ENCODE measurements around the gene TRPC4. TPM values are rescaled to one million over a fixed set of nuclear protein-coding genes. Genes with fewer than 3 reads are reported as not detected.

Gene TRPC4
- not detected for total RNA-seq

- intact Hi-C loops (cut with micrococcal nuclease) = no loop called here
- CTCF ChIA-PET = no interaction called here
- POLR2A ChIA-PET = no interaction called here
- peaks cover 3% of the 10 kb centered on the region for H3K4me1 Mint-ChIP-seq (ENCODE audit: low read depth)
- peaks cover 24% of the 10 kb centered on the region for H3K27me3 Mint-ChIP-seq
- H3K9me3 Mint-ChIP-seq = no peaks in the 10 kb centered on the region
- H3K4me3 Mint-ChIP-seq = no peak within 1 kb of the TSS
- H3K27ac Mint-ChIP-seq = no peak within 1 kb of the TSS
- H3K36me3 Mint-ChIP-seq = no peaks in the 10 kb centered on the region
- DNase-seq = no peak
Observed at GRCh38 chr13:37869756-37870488, at the start of gene TRPC4. Gene TRPC4, minus strand, starts transcription at chr13:37869772. Its CDS starts 86,439 bp downstream, at chr13:37783333.

GRCh38 chr13:37918751-37919150, 49.2 kb upstream of the TRPC4 start:
- POLR2A ChIA-PET = no interaction called here
- H3K4me3 Mint-ChIP-seq = no peak overlapping the region
- no peak overlapping the region for H3K27ac Mint-ChIP-seq
- CTCF ChIA-PET = no interaction called here
- no peaks in the 10 kb centered on the region for H3K36me3 Mint-ChIP-seq
- no peaks in the 10 kb centered on the region for H3K9me3 Mint-ChIP-seq
- H3K27me3 Mint-ChIP-seq = no peaks in the 10 kb centered on the region
- no peak for DNase-seq
- no peaks in the 10 kb centered on the region for H3K4me1 Mint-ChIP-seq (ENCODE audit: low read depth)
- intact Hi-C loops (cut with micrococcal nuclease) = no loop called here

- Mint-ChIP-seq H3K4me3 (no peak overlapping the region), H3K4me1 (ENCODE audit: low read depth) (no peaks in the 10 kb centered on the region), H3K9me3 (no peaks in the 10 kb centered on the region), H3K27ac (no peak overlapping the region), H3K27me3 (no peaks in the 10 kb centered on the region), H3K36me3 (no peaks in the 10 kb centered on the region)
- intact Hi-C loops (cut with micrococcal nuclease) = no loop called here
- CTCF ChIA-PET = interaction anchor here (1.1 kb wide), 1 partner anchor 22 kb away, joined by 3 read pairs; no protein-coding TSS in a partner anchor
- POLR2A ChIA-PET = no interaction called here
- DNase-seq = no peak
Observed at GRCh38 chr13:37918116-37918714, 48.6 kb upstream of the TRPC4 start.

- DNase-seq = no peak
- H3K27ac Mint-ChIP-seq = no peak overlapping the region
- H3K27me3 Mint-ChIP-seq = no peaks in the 10 kb centered on the region
- no peaks in the 10 kb centered on the region for H3K4me1 Mint-ChIP-seq (ENCODE audit: low read depth)
- intact Hi-C loops (cut with micrococcal nuclease) = no loop called here
- no peak overlapping the region for H3K4me3 Mint-ChIP-seq
- CTCF ChIA-PET = no interaction called here
- peaks cover 2% of the 10 kb centered on the region for H3K9me3 Mint-ChIP-seq
- no peaks in the 10 kb centered on the region for H3K36me3 Mint-ChIP-seq
- POLR2A ChIA-PET = interaction anchor here (0.9 kb wide), 1 partner anchor 12 kb away, joined by 3 read pairs; no protein-coding TSS in a partner anchor
Observed at GRCh38 chr13:37914781-37915391, 45.3 kb upstream of the TRPC4 start.

GRCh38 chr13:37910790-37911189, 41.2 kb upstream of the TRPC4 start:
- Mint-ChIP-seq H3K4me1 (ENCODE audit: low read depth) (no peaks in the 10 kb centered on the region), H3K4me3 (no peak overlapping the region), H3K27ac (no peak overlapping the region), H3K9me3 (peaks cover 2% of the 10 kb centered on the region), H3K27me3 (no peaks in the 10 kb centered on the region), H3K36me3 (no peaks in the 10 kb centered on the region)
- DNase-seq = no peak
- ChIA-PET CTCF (no interaction called here), POLR2A (no interaction called here)
- intact Hi-C loops (cut with micrococcal nuclease) = no loop called here

GRCh38 chr13:37906880-37907279, 37.3 kb upstream of the TRPC4 start:
- Mint-ChIP-seq H3K36me3 (no peaks in the 10 kb centered on the region), H3K27ac (no peak overlapping the region), H3K4me1 (ENCODE audit: low read depth) (no peaks in the 10 kb centered on the region), H3K9me3 (peaks cover 7% of the 10 kb centered on the region), H3K4me3 (no peak overlapping the region), H3K27me3 (no peaks in the 10 kb centered on the region)
- intact Hi-C loops (cut with micrococcal nuclease) = no loop called here
- no peak for DNase-seq
- CTCF ChIA-PET = no interaction called here
- POLR2A ChIA-PET = no interaction called here

GRCh38 chr13:37905736-37906135, 36.2 kb upstream of the TRPC4 start:
- POLR2A ChIA-PET = no interaction called here
- intact Hi-C loops (cut with micrococcal nuclease) = no loop called here
- H3K4me3 Mint-ChIP-seq = no peak overlapping the region
- CTCF ChIA-PET = no interaction called here
- H3K4me1 Mint-ChIP-seq (ENCODE audit: low read depth) = no peaks in the 10 kb centered on the region
- peaks cover 11% of the 10 kb centered on the region for H3K9me3 Mint-ChIP-seq
- no peaks in the 10 kb centered on the region for H3K36me3 Mint-ChIP-seq
- H3K27ac Mint-ChIP-seq = no peak overlapping the region
- DNase-seq = no peak
- H3K27me3 Mint-ChIP-seq = no peaks in the 10 kb centered on the region

- peaks cover 11% of the 10 kb centered on the region for H3K9me3 Mint-ChIP-seq
- POLR2A ChIA-PET = no interaction called here
- intact Hi-C loops (cut with micrococcal nuclease) = no loop called here
- no peak for DNase-seq
- no peaks in the 10 kb centered on the region for H3K36me3 Mint-ChIP-seq
- H3K4me3 Mint-ChIP-seq = no peak overlapping the region
- H3K27ac Mint-ChIP-seq = no peak overlapping the region
- CTCF ChIA-PET = no interaction called here
- no peaks in the 10 kb centered on the region for H3K27me3 Mint-ChIP-seq
- no peaks in the 10 kb centered on the region for H3K4me1 Mint-ChIP-seq (ENCODE audit: low read depth)
Observed at GRCh38 chr13:37899753-37900152, 30.2 kb upstream of the TRPC4 start.

- POLR2A ChIA-PET = no interaction called here
- H3K27me3 Mint-ChIP-seq = no peaks in the 10 kb centered on the region
- DNase-seq = no peak
- CTCF ChIA-PET = no interaction called here
- no peaks in the 10 kb centered on the region for H3K36me3 Mint-ChIP-seq
- H3K9me3 Mint-ChIP-seq = no peaks in the 10 kb centered on the region
- H3K4me1 Mint-ChIP-seq (ENCODE audit: low read depth) = no peaks in the 10 kb centered on the region
- intact Hi-C loops (cut with micrococcal nuclease) = no loop called here
- H3K27ac Mint-ChIP-seq = no peak overlapping the region
- no peak overlapping the region for H3K4me3 Mint-ChIP-seq
Observed at GRCh38 chr13:37893321-37893720, 23.7 kb upstream of the TRPC4 start.

- ChIA-PET CTCF (no interaction called here), POLR2A (no interaction called here)
- H3K36me3 Mint-ChIP-seq = no peaks in the 10 kb centered on the region
Observed at GRCh38 chr13:37889820-37890219, 20.2 kb upstream of the TRPC4 start.

GRCh38 chr13:37889102-37889501, 19.5 kb upstream of the TRPC4 start:
- DNase-seq = no peak
- CTCF ChIA-PET = no interaction called here
- intact Hi-C loops (cut with micrococcal nuclease) = no loop called here
- no peak overlapping the region for H3K27ac Mint-ChIP-seq
- peaks cover 2% of the 10 kb centered on the region for H3K9me3 Mint-ChIP-seq
- POLR2A ChIA-PET = no interaction called here
- no peaks in the 10 kb centered on the region for H3K36me3 Mint-ChIP-seq
- H3K4me1 Mint-ChIP-seq (ENCODE audit: low read depth) = no peaks in the 10 kb centered on the region
- no peaks in the 10 kb centered on the region for H3K27me3 Mint-ChIP-seq
- H3K4me3 Mint-ChIP-seq = no peak overlapping the region

More at GRCh38 chr13:37889820-37890219, 20.2 kb upstream of the TRPC4 start:
- Mint-ChIP-seq H3K27ac (no peak overlapping the region), H3K4me3 (no peak overlapping the region), H3K27me3 (no peaks in the 10 kb centered on the region), H3K4me1 (ENCODE audit: low read depth) (no peaks in the 10 kb centered on the region), H3K9me3 (peaks cover 2% of the 10 kb centered on the region)
- intact Hi-C loops (cut with micrococcal nuclease) = no loop called here
- DNase-seq = no peak

GRCh38 chr13:37886879-37887278, 17.3 kb upstream of the TRPC4 start:
- H3K27me3 Mint-ChIP-seq = no peaks in the 10 kb centered on the region
- no peak for DNase-seq
- intact Hi-C loops (cut with micrococcal nuclease) = no loop called here
- ChIA-PET POLR2A (no interaction called here), CTCF (no interaction called here)
- no peak overlapping the region for H3K4me3 Mint-ChIP-seq
- no peaks in the 10 kb centered on the region for H3K36me3 Mint-ChIP-seq
- no peaks in the 10 kb centered on the region for H3K4me1 Mint-ChIP-seq (ENCODE audit: low read depth)
- H3K27ac Mint-ChIP-seq = no peak overlapping the region
- peaks cover 2% of the 10 kb centered on the region for H3K9me3 Mint-ChIP-seq

GRCh38 chr13:37884674-37885073, 15.1 kb upstream of the TRPC4 start:
- Mint-ChIP-seq H3K9me3 (peaks cover 2% of the 10 kb centered on the region), H3K27ac (no peak overlapping the region), H3K27me3 (no peaks in the 10 kb centered on the region), H3K36me3 (no peaks in the 10 kb centered on the region), H3K4me1 (ENCODE audit: low read depth) (no peaks in the 10 kb centered on the region), H3K4me3 (no peak overlapping the region)
- intact Hi-C loops (cut with micrococcal nuclease) = no loop called here
- ChIA-PET CTCF (no interaction called here), POLR2A (no interaction called here)
- no peak for DNase-seq

All from activated CD4-positive, alpha-beta memory T cell treated with anti-CD3 and anti-CD28 coated beads for 36 hours (primary cell).